Islet precursor cell (in vitro differentiated cells): ENCODE measurements around the gene ATP8B3.
"Not testable (repeated sequence)": the region's sequence is repeated elsewhere in the genome, so short reads cannot be mapped to it uniquely, and the experiment has no call there.

Source experiments
- DNase-seq: peaks from one replicate; pipeline ENCODE4 v3.0.0-alpha.2; 2018

ATP8B3 gene

GRCh38 chr19:1814391-1814790 lies 2.3 kb upstream of the ATP8B3 start:
- DNase-seq, result no peak

- no peak for DNase-seq
Observed at GRCh38 chr19:1813192-1814182, 1.4 kb upstream of the ATP8B3 start.

- DNase-seq, result peak; percentile 99
Observed at GRCh38 chr19:1812426-1813191, 533 bp upstream of the ATP8B3 start.

GRCh38 chr19:1811472-1811894 lies 593 bp downstream of the ATP8B3 start:
- peak; percentile 82 for DNase-seq

- no peak for DNase-seq
Observed at GRCh38 chr19:1810439-1811160, 1.5 kb downstream of the ATP8B3 start.

- DNase-seq, result no peak
Observed at GRCh38 chr19:1809678-1810077, 2.4 kb downstream of the ATP8B3 start.

GRCh38 chr19:1808395-1808731 lies 3.7 kb downstream of the ATP8B3 start:
- no peak for DNase-seq

- DNase-seq, result no peak
Observed at GRCh38 chr19:1807695-1808394, 4.2 kb downstream of the ATP8B3 start.

GRCh38 chr19:1807030-1807694 lies 4.9 kb downstream of the ATP8B3 start:
- DNase-seq, result no peak

- DNase-seq, result no peak
Observed at GRCh38 chr19:1806184-1807029, 5.7 kb downstream of the ATP8B3 start.

- DNase-seq, result no peak
Observed at GRCh38 chr19:1805401-1806183, 6.5 kb downstream of the ATP8B3 start.

- DNase-seq, result no peak
Observed at GRCh38 chr19:1804858-1805257, 7.2 kb downstream of the ATP8B3 start.

- DNase-seq, result no peak
Observed at GRCh38 chr19:1799695-1800342, 12.3 kb downstream of the ATP8B3 start.

- DNase-seq, result not testable (repeated sequence)
Observed at GRCh38 chr19:1797313-1797712, 14.8 kb downstream of the ATP8B3 start.

GRCh38 chr19:1796395-1797142 lies 15.5 kb downstream of the ATP8B3 start:
- no peak for DNase-seq

- DNase-seq, result no peak
Observed at GRCh38 chr19:1794424-1795172, 17.5 kb downstream of the ATP8B3 start.

- DNase-seq, result no peak
Observed at GRCh38 chr19:1791879-1792278, 20.2 kb downstream of the ATP8B3 start.
